OCI-LY7 (cell line): ENCODE results near the gene TCERG1. TPM values are rescaled to one million over a fixed set of nuclear protein-coding genes. Genes with fewer than 3 reads are reported as not detected.

Source experiments
- BruUV-seq: library from RNA; stranded (reverse); fragments of 400-500 nt; replicated peaks from 2 replicates; lab custom pipeline; 2021; lab: Mats Ljungman, UMichigan
- CTCF ChIA-PET: fragments of 300-600 bp; sonication (Branson Sonifier 250); formaldehyde crosslinking; loops from one replicate; lab custom pipeline; 2022; ENCODE audit warnings: antibody characterized with exemption; ENCODE audit not compliant: unreplicated experiment; lab: Charles Lee
- POLR2A ChIA-PET: fragments of 300-600 bp; sonication (Branson Sonifier 250); formaldehyde crosslinking; loops from one replicate; lab custom pipeline; 2022; ENCODE audit warnings: antibody characterized with exemption; lab: Charles Lee
- DNase-seq: peaks from one replicate; pipeline ENCODE4 v3.0.0-alpha.2; 2015; ENCODE audit warnings: low spot score
- H2AFZ ChIP-seq: fragments of 200-600 bp; sonication (generic), shearing (Covaris generic); 2 replicates; pipeline ENCODE4 v1.6.1; 2014; ENCODE audit warnings: mild to moderate bottlenecking, antibody characterized with exemption, low read length, moderate library complexity
- H3K27ac ChIP-seq: fragments of 200-600 bp; sonication (generic); 2 replicates; pipeline ENCODE4 v1.5.1; 2014; ENCODE audit warnings: mixed run types, low read depth, mild to moderate bottlenecking, moderate library complexity, low read length, inconsistent platforms; ENCODE audit not compliant: poor library complexity, severe bottlenecking
- H3K36me3 ChIP-seq: fragments of 200-600 bp; sonication (generic); 2 replicates; pipeline ENCODE4 v1.6.1; 2014; ENCODE audit warnings: mild to moderate bottlenecking, antibody characterized with exemption, low read length, moderate library complexity, mixed read lengths; ENCODE audit not compliant: insufficient read depth
- H3K4me1 ChIP-seq: fragments of 200-600 bp; sonication (generic); 2 replicates; pipeline ENCODE4 v1.5.1; 2014; ENCODE audit warnings: mild to moderate bottlenecking, low read length; ENCODE audit not compliant: insufficient read depth, poor library complexity, severe bottlenecking
- H3K4me2 ChIP-seq: fragments of 200-600 bp; sonication (generic); 2 replicates; pipeline ENCODE4 v1.6.1; 2014; ENCODE audit warnings: mild to moderate bottlenecking, low read length
- H3K4me3 ChIP-seq: fragments of 200-600 bp; sonication (generic); 2 replicates; pipeline ENCODE4 v1.5.1; 2014; ENCODE audit warnings: mild to moderate bottlenecking, low read depth, low read length; ENCODE audit not compliant: poor library complexity, severe bottlenecking
- H3K79me2 ChIP-seq: fragments of 200-600 bp; sonication (generic); 2 replicates; pipeline ENCODE4 v1.6.1; 2016; ENCODE audit warnings: low read depth, mild to moderate bottlenecking, low read length, moderate library complexity, mixed read lengths; ENCODE audit not compliant: insufficient read depth
- H3K9me2 ChIP-seq: fragments of 200-600 bp; sonication (generic); 2 replicates; pipeline ENCODE4 v1.6.1; 2016; ENCODE audit warnings: mild to moderate bottlenecking, low read length, mixed read lengths; ENCODE audit not compliant: insufficient read depth
- H3K9me3 ChIP-seq: fragments of 200-600 bp; sonication (generic); 2 replicates; pipeline ENCODE4 v1.6.1; 2014; ENCODE audit warnings: mild to moderate bottlenecking, mixed run types, low read length, mixed read lengths
- H4K20me1 ChIP-seq: fragments of 200-600 bp; sonication (generic); 2 replicates; pipeline ENCODE4 v1.6.1; 2014; ENCODE audit warnings: mild to moderate bottlenecking, antibody characterized with exemption, low read length, moderate library complexity, mixed read lengths; ENCODE audit not compliant: insufficient read depth
- EZH2phosphoT487 ChIP-seq: fragments of 200-600 bp; sonication (generic); IDR thresholded peaks from 2 replicates; pipeline ENCODE4 v1.6.1; 2018; ENCODE audit warnings: low read depth, borderline replicate concordance, mild to moderate bottlenecking, mixed run types, antibody characterized with exemption, low read length, moderate library complexity, mixed read lengths
- intact Hi-C: fragments of 100-400 bp; cut with micrococcal nuclease; formaldehyde crosslinking; loops from one replicate; pipeline ENCODE4 v1.10.0; 2022; ENCODE audit not compliant: unreplicated experiment
- total RNA-seq, 2 experiments: library from RNA; depleted of rRNA in 1 of 2; stranded (reverse); fragments of >200 nt in 1 of 2; shearing (Covaris generic) in 1 of 2; gene quantifications; 2 replicates each; pipeline ENCODE4 v1.2.3, GENCODE V29; 2014 to 2022
- TF ChIP-seq, protein P1 (sequence below): fragments of 200-600 bp; sonication (generic); conservative IDR thresholded peaks from 2 replicates; pipeline ENCODE4 v1.5.1; 2014; ENCODE audit warnings: mild to moderate bottlenecking, antibody characterized with exemption, low read length, moderate library complexity, mixed read lengths

The TCERG1 gene
- total RNA-seq, 2 experiments from 2014 or later: 115 to 164 TPM

DNA sequence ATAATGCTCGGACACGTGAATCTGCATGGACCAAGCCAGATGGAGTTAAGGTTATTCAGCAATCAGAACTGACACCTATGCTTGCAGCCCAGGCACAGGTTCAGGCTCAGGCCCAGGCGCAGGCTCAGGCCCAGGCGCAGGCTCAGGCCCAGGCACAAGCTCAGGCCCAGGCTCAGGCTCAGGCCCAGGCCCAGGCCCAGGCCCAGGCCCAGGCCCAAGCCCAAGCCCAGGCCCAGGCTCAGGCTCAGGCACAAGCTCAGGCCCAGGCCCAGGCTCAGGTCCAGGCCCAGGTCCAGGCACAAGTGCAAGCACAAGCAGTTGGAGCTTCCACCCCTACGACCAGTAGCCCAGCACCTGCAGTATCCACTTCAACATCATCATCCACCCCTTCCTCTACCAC is 11.8 kb downstream of the TCERG1 start:
- Histone ChIP-seq H3K9me2 (no peaks in the 10 kb centered on the region), H3K4me2 (no peak overlapping the region), H4K20me1 (peaks cover 65% of the 10 kb centered on the region), H3K79me2 (peaks cover 87% of the 10 kb centered on the region), H3K27ac (no peak overlapping the region), H3K36me3 (peaks cover 98% of the 10 kb centered on the region), H3K4me1 (no peaks in the 10 kb centered on the region), H3K9me3 (no peaks in the 10 kb centered on the region), H3K4me3 (no peak overlapping the region), H2AFZ (no peak overlapping the region)
- CTCF ChIA-PET: no interaction called here
- intact Hi-C loops: no loop called here
- TF ChIP-seq EZH2phosphoT487: no peak
- TF ChIP-seq, protein P1, sequence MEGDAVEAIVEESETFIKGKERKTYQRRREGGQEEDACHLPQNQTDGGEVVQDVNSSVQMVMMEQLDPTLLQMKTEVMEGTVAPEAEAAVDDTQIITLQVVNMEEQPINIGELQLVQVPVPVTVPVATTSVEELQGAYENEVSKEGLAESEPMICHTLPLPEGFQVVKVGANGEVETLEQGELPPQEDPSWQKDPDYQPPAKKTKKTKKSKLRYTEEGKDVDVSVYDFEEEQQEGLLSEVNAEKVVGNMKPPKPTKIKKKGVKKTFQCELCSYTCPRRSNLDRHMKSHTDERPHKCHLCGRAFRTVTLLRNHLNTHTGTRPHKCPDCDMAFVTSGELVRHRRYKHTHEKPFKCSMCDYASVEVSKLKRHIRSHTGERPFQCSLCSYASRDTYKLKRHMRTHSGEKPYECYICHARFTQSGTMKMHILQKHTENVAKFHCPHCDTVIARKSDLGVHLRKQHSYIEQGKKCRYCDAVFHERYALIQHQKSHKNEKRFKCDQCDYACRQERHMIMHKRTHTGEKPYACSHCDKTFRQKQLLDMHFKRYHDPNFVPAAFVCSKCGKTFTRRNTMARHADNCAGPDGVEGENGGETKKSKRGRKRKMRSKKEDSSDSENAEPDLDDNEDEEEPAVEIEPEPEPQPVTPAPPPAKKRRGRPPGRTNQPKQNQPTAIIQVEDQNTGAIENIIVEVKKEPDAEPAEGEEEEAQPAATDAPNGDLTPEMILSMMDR: no peak
- no TSS peak for BruUV-seq
- POLR2A ChIA-PET: interaction anchor here (1.0 to 1.8 kb wide), 2 partner anchors 9 to 28 kb away, joined by 3 to 6 read pairs; no protein-coding TSS in a partner anchor
- DNase-seq: no peak

DNA sequence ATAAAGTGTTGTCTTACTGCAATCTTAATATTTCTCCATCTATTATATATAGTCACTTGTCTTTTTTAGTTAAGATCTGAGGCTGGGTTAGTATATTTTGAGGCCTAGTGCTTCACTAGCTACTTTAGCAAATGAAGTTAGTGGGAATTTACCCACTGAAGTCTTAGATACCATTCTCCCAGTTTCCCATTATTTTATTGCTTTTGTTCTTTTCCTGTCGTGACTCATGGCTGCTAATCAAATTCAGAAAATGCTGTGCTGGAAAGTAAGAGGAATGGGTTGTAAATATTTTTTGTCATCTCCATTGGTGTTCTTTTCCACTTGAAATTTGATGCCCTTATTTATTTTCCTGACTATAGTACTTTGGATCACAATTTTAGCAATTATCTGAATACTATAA is 14.2 kb downstream of the TCERG1 start:
- POLR2A ChIA-PET: interaction anchor here (0.6 to 1.2 kb wide), 4 partner anchors 11 to 288 kb away, joined by 3 to 7 read pairs (median 3); no protein-coding TSS in a partner anchor
- Histone ChIP-seq H3K36me3 (peaks cover 97% of the 10 kb centered on the region), H3K27ac (no peak overlapping the region), H3K9me2 (no peaks in the 10 kb centered on the region), H3K4me3 (no peak overlapping the region), H3K9me3 (no peaks in the 10 kb centered on the region), H2AFZ (no peak overlapping the region), H3K79me2 (peaks cover 84% of the 10 kb centered on the region), H3K4me1 (no peaks in the 10 kb centered on the region), H3K4me2 (no peak overlapping the region), H4K20me1 (peaks cover 57% of the 10 kb centered on the region)
- no peak for DNase-seq
- TF ChIP-seq, protein P1: no peak
- TF ChIP-seq EZH2phosphoT487: no peak
- CTCF ChIA-PET: no interaction called here
- BruUV-seq: no TSS peak
- intact Hi-C loops: no loop called here

DNA sequence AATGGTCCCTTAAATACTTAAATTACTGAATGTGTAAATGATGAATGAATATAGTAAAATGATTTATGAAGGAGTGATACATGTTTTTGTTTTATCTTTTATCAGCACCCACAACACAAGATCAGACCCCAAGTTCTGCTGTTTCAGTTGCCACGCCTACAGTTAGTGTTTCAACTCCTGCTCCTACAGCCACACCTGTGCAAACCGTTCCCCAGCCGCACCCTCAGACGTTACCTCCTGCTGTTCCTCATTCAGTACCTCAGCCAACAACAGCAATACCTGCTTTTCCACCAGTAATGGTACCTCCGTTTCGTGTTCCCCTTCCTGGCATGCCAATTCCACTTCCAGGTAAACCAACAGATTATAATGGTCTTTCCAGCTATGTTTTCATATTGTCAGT is 16.3 kb downstream of the TCERG1 start:
- peaks cover 61% of the 10 kb centered on the region for H4K20me1 ChIP-seq
- CTCF ChIA-PET: no interaction called here
- POLR2A ChIA-PET: interaction anchor here (0.7 to 1.9 kb wide), 5 partner anchors 10 to 351 kb away, joined by 3 to 4 read pairs (median 4); no protein-coding TSS in a partner anchor
- peaks cover 98% of the 10 kb centered on the region for H3K36me3 ChIP-seq
- H2AFZ ChIP-seq: no peak overlapping the region
- intact Hi-C loops: no loop called here
- no peaks in the 10 kb centered on the region for H3K9me2 ChIP-seq
- peaks cover 91% of the 10 kb centered on the region for H3K79me2 ChIP-seq
- H3K27ac ChIP-seq: no peak overlapping the region
- H3K4me1 ChIP-seq: no peaks in the 10 kb centered on the region
- H3K9me3 ChIP-seq: no peaks in the 10 kb centered on the region
- no peak for TF ChIP-seq EZH2phosphoT487
- TF ChIP-seq, protein P1: no peak
- BruUV-seq: no TSS peak
- no peak overlapping the region for H3K4me2 ChIP-seq
- H3K4me3 ChIP-seq: no peak overlapping the region
- DNase-seq: no peak
